ACHN (cell line): ENCODE results near the gene RFX3.

ENCODE experiments used
- DNase-seq: peaks from one replicate; pipeline ENCODE4 v3.0.0-alpha.2; 2015
- in situ Hi-C: cut with HindIII; loops from 2 replicates; pipeline ENCODE4 v1.10.0; 2017; ENCODE audit warnings: low sequenced_read_pairs, low pct_ligation_motif_present, low pct_unique_long_range_greater_than_20kb

Gene RFX3

DNA sequence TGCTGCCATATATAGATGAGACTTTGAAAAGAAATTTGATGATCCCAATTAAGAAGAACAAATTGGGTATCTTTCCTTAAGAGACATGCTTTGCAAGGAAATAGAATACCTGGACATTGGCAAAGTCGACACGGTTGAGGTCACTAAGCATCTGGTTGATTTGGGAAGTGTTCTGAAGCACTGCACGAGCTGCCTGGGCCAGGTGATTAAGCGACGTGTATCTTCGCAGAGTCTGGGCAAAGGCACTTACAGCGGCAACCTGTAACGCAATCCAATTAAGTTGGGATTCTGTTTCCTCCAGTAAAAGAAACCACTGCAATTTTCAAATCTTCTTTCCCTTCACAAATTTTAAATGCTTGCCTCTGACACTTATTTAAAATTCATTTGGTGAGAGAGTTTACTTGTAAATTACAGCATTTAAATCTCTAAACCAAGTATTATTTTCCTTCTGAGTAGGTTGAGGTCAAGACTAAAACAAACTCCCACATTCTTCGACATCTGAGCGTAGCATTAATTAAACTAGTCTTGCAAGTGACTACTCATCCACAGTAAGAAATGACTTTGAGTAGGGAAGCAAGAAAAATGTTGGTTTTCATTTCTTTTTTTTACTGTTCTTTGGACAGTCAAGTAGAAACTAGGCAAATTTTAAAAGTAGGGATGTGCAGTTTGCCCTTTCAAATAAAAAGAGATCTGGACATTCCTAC lies 262.8 kb downstream of the RFX3 start:
- no peak for DNase-seq

DNA sequence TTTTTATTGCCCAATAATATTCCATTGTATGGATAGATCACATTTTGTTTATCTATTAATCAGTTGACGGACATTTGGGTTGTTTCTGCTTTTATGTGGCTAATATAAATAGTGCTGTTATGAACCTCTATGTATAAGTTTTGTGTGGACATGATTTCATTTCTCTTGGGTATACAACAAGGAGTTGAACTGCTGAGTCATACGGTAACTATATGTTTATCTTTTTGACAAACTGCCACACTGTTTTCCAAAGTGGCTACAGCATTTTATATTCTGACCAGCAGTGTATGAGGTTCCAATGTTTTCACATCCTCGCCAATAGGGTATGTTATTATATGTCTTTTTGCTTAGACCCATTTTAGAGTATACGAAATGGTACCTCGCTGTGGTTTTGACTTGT lies 264.3 kb downstream of the RFX3 start:
- DNase-seq: no peak
- in situ Hi-C loops: no loop called here

More for the DNA sequence above, 262.8 kb downstream of the RFX3 start:
- in situ Hi-C loops: no loop called here

DNA sequence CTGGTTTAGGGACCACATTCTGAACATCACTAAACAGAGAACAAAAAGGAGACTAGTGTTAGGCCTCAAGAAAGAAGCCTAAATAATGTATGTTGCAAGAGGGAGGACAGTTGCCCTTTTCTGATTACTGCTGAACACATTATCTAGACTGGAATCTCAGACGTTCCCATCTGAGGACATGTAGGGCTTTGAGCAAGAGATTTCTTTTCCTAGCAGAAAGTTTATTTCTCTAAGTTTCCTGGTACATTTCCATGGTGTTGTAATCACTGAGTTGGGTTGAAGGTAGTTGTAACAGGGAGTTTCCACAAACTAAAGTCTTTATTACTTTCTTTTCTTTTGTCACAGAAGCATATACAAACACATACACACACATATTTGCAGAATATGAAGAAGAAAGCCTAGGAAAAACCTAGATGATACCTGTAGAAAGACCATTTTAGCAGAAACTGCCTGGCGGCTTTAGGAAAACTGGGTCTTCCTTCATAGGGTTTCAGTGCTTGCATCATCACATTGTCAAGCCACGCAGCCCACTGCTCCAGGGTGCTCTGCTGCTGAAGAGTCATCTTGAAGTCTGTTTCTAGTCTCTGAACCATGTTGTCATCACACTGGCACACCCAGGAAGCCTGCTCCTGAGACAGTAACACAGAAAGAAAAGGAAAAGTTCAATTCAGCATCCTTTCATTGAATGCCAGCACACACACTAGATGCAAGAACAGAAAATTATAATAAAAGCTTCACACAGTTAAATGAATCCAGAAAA lies 269.1 kb downstream of the RFX3 start:
- in situ Hi-C loops: no loop called here
- no peak for DNase-seq

GRCh38 chr9:3251309-3251708 lies 274.5 kb downstream of the RFX3 start:
- no peak for DNase-seq
- in situ Hi-C loops: no loop called here

DNA sequence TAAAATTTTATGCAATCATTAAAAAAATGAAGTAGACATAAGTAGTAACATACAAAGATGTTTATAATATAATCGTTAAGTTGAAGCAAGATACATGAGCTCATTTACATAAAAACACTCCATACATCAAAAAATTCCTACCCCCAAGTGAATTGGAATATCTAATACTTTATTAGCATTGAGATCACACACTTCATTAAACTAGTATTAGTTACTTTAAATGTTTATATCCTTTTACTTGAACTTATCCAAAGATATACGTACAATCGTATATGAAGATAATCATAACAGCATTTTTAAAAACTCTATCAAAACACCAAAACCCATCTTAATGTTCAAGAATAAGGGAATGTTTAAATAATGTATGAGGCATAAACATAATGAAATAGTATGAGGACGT lies 275.1 kb downstream of the RFX3 start:
- in situ Hi-C loops: no loop called here
- DNase-seq: no peak

GRCh38 chr9:3247211-3247610 lies 278.6 kb downstream of the RFX3 start:
- DNase-seq: no peak
- in situ Hi-C loops: no loop called here

DNA sequence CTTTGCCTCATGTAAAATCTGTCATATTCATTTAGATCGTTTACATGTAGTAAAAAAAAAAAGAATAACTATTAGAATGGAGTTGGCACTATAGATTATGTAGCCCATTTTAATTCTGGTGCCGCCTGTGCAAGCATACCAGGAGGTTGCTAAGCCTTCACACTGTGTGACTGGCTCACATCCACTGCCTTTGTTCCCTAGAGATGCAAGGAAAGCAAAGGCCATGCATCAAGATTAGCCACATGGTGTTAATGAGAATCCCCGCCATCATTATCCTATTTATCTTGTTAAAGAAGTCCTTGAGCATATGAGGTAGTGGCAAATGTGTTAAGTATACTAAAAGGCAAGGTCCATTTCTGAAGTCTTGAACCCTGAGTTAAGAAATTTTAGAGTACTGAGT lies 279.6 kb downstream of the RFX3 start:
- no peak for DNase-seq
- in situ Hi-C loops: no loop called here

DNA sequence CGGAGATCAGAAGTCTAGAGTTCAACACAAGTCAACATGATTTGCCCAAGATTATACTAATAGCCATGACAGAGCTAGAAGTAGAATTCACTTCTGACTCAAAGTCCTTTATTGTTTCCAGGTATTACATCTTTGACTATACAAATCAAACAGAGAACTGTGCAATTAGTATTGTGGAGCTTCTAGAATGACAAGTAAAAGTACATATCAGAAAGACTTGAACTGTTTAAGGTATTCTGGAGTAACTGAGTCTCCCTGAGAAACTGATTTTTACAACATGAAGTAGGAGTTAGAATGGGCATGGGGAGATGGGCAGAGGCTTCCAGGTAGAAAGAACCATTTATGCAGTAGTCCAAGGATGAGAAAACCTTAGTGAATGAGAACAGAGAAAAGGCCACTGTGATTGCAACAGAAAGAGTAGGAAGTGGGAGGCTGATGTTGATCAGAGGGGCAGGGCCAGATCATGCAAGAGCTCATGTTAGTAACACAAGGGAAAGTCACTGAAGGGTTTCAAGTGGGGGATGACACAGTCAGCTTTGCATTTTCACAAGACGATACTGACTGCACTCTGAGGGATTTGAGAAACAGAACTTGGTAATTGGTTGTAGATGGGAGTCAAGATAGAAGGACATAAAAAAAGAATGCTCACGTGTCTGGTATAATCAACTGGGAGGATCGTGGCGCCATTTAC lies 280.7 kb downstream of the RFX3 start:
- no peak for DNase-seq

GRCh38 chr9:3243683-3244082 lies 282.1 kb downstream of the RFX3 start:
- in situ Hi-C loops: no loop called here
- no peak for DNase-seq

More for the DNA sequence above, 280.7 kb downstream of the RFX3 start:
- in situ Hi-C loops: no loop called here

GRCh38 chr9:3241290-3241689 lies 284.5 kb downstream of the RFX3 start:
- no peak for DNase-seq
- in situ Hi-C loops: no loop called here

GRCh38 chr9:3240656-3241268 lies 285.0 kb downstream of the RFX3 start:
- DNase-seq: peak; percentile 55
- in situ Hi-C loops: no loop called here

GRCh38 chr9:3239240-3239639 lies 286.6 kb downstream of the RFX3 start:
- in situ Hi-C loops: no loop called here
- no peak for DNase-seq

DNA sequence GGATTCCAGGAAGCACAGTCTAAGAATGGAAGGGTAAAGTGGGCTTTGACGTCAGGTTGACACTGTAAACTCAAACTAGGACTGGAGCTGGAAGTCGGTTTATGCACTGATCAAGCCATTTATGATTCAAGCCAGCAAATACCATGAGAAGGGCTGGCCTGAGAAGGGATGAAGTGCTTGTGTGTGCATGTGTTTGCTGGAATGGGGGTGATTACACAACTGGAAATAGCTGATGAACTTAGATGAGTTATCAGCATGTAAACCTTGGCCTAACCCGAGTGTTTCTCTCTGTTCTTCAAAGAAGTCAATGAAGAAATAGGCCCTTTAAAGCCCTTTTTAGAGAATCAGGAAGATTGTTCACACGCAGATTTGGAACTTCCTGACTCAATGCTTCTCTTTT lies 287.6 kb downstream of the RFX3 start:
- in situ Hi-C loops: no loop called here
- DNase-seq: no peak

DNA sequence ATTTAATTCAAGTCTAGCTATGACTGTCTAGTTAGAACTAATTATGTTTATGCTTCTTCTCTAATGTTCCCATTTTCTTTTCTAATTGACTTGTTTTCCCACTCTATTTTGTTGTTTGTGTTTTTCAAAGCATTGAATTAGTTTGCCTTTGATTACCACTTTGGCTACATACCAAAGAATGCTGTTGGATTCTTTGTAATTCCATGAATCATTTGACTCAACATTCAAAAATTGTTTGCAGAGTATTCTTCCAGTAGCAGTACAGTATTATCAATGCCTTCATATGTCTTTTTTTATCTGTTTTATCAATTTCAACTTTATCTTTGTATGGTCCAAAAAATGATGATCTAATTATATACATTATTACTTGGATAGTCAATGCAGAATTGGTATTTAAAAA lies 288.7 kb downstream of the RFX3 start:
- no peak for DNase-seq
- in situ Hi-C loops: no loop called here

GRCh38 chr9:3235497-3235896 lies 290.3 kb downstream of the RFX3 start:
- in situ Hi-C loops: no loop called here
- no peak for DNase-seq

DNA sequence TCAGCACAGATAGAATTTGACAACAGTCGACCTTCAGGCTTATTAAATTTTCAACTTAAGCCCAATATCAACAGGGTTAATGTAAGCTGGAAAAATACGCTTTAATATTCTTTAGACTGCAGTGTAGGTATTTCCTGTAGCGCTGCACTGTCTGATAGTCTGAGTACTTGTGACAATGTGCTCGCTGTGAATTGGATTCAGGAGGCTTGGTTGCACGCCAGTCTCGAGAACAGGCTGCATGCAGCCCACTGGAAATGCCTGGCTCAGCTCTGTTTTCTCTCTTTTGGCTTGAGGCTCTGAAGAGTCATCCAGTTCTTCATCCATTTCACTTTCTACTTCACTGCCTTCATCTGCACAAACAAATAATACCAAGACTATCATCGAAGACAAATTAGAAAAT lies 300.9 kb downstream of the RFX3 start:
- in situ Hi-C loops: no loop called here
- no peak for DNase-seq

DNA sequence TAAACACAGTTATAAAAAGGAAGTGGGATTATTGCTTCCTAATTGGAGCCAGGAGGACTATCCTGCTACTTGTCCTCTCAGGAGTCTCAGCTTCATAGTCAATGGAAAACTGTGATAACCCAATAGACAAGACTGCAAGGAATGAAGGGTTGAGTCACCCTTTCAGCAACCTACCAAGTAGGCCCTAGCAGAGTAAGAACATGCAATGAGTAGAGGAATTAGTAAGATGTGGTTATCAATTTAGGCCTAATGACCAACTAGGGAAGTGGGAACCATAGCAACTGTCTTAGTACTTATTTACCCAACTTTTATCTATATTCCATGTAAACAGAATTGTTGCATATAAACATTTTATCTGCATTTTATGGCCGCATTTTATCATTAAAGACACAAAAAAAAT lies 310.1 kb downstream of the RFX3 start:
- no peak for DNase-seq
- in situ Hi-C loops: no loop called here

GRCh38 chr9:3214741-3215140 lies 311.1 kb downstream of the RFX3 start:
- in situ Hi-C loops: no loop called here

DNA sequence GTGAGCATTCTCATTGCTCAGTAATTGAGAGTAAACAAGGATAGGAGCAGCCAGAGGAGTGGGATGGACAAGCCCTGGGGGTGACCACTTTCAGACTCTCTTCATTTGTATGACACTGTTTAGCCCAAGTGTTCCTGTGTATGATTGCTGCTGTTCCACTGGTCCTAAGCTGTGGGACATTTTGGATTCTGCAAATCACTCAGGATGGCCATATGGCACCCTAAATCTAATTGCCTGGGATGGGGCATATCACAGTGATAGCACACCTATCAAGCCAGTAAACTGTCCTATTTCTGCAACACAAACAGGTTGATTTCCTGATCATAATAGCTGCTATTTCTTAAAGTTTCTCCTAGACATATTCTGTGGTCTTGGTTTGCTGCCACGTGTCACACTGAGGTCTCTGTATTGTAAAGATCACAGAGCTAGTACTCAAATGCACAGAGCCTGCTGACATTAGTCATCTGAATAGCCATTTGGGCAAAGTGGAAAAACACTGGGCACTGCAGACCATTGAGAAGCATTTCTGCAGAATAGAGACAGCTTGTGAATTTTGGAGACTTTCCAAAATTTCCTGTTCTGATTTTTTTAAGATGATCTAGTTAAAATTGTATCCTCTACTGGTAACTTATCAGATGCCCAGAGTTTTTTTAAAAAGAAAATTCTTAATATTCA lies 320.2 kb downstream of the RFX3 start:
- in situ Hi-C loops: no loop called here

More at GRCh38 chr9:3214741-3215140, 311.1 kb downstream of the RFX3 start:
- DNase-seq: no peak

More for the DNA sequence above, 320.2 kb downstream of the RFX3 start:
- DNase-seq: no peak
